Activated CD8-positive, alpha-beta memory T cell treated with anti-CD3 and anti-CD28 coated beads, Interleukin-2, amount 50 U/mL, for 1 hour (primary cell): ENCODE results near the gene CUL4A.
"Not testable (repeated sequence)": the region's sequence is repeated elsewhere in the genome, so short reads cannot be mapped to it uniquely, and the experiment has no call there.

Experiments
- DNase-seq: peaks from one replicate; pipeline ENCODE4 v3.0.0-alpha.2; 2020; ENCODE audit errors: extremely low read depth

The CUL4A gene

DNA sequence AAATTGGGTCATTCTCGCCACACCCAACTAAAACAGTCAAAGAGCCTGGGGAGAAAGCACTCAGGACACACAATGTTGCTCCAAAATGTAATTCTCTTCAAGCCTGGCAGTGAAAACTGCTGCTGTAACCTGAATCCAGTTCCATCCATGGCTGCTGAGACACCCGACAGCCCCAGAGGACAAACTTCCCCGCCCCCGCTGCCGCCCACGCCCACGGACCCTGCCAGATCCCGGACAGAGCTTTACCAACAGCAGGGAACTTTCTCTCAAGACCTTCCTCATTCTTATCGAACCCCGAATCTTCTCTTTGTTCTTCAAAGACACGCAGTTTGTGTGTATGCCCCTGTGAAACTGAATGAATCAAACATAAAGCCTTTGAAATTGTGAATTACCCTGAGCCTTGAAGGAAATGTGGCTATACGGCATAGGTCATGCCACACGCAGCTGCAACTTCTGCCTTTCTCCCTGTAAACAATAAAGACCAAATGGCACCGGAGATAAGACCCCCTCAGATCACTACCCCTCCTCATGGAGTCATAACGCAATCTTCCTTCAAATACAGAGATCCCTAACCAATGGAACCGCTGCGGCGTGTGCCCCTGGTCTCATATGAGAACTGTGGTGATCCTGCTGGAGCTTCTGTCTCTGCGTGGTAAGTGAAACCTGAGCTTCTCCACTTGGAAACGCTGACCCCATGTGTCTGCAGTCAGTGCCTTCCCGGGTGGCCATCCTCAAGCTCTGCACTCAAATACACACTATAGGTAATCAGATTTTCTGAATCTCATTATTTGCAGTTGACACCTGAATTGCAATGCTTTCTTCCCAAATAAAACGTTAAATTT, 82.8 kb downstream of the CUL4A start:
- no peak for DNase-seq

DNA sequence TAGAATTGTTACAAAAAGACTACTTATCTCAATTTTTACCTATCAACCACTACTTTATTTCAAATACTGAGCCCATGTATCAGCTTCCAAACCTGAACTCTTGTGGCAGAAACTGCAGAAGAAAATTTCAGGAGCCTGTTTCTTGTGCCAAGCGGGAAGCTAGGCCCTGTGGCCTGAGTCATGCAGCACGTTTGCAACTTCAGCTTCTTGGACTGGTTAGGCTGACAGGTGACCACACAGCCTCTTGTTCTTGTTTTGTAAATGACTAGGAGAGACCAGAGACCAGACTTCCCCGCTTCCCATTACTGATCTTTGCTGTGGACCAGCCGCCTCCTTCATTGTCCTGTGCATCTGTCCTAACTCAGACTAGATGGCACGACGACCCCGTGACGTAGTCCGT, 84.3 kb downstream of the CUL4A start:
- no peak for DNase-seq

GRCh38 chr13:113295776-113296175, 86.4 kb downstream of the CUL4A start:
- no peak for DNase-seq

GRCh38 chr13:113296823-113297369, 87.5 kb downstream of the CUL4A start, which contains the start of gene LAMP1:
TSS of gene LAMP1 (plus strand) at chr13:113297239. CDS start at chr13:113297435, 196 bp downstream.
- DNase-seq = peak; percentile 92

- no peak for DNase-seq
Measured at GRCh38 chr13:113297370-113298042, 88.1 kb downstream of the CUL4A start.

- no peak for DNase-seq
Measured at GRCh38 chr13:113298043-113298945, 88.9 kb downstream of the CUL4A start.

- no peak for DNase-seq
Measured at GRCh38 chr13:113299951-113300350, 90.5 kb downstream of the CUL4A start.

GRCh38 chr13:113302986-113303385, 93.6 kb downstream of the CUL4A start:
- no peak for DNase-seq

- no peak for DNase-seq
Measured at GRCh38 chr13:113304121-113304520, 94.7 kb downstream of the CUL4A start.

- no peak for DNase-seq
Measured at GRCh38 chr13:113305208-113305607, 95.8 kb downstream of the CUL4A start.

- no peak for DNase-seq
Measured at GRCh38 chr13:113307491-113307890, 98.1 kb downstream of the CUL4A start.

DNA sequence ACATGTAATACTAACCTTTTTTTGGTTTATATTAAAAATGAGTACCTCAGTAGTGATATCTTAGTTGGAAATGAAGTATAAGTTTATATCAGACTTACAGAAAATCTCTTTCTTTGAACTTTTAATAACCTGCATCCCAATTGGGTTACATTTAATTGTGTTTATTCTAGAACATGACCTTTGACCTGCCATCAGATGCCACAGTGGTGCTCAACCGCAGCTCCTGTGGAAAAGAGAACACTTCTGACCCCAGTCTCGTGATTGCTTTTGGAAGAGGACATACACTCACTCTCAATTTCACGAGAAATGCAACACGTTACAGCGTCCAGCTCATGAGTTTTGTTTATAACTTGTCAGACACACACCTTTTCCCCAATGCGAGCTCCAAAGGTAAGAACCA, 100.1 kb downstream of the CUL4A start:
- DNase-seq = no peak

DNA sequence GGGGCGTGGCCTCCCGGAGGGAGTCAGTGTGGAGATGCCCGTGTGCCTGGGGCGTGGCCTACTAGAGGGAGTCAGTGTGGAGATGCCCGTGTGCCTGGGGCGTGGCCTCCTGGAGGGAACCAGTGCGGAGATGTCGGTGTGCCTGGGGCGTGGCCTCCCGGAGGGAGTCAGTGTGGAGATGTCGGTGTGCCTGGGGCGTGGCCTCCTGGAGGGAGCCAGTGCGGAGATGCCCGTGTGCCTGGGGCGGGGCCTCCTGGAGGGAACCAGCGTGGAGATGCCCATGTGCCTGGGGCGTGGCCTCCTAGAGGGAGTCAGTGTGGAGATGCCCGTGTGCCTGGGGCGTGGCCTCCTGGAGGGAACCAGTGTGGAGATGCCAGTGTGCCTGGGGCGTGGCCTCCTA, 104.7 kb downstream of the CUL4A start:
- not testable (repeated sequence) for DNase-seq

- DNase-seq = not testable (repeated sequence)
Measured at GRCh38 chr13:113314895-113315470, 105.6 kb downstream of the CUL4A start.

GRCh38 chr13:113315992-113316391, 106.6 kb downstream of the CUL4A start:
- DNase-seq = no peak
